Activated T-cell treated with anti-CD3 and anti-CD28 coated beads, Interleukin-2, amount 50 U/mL, for 1 hour (primary cell): ENCODE measurements around the gene RBBP8NL.
A peak's percentile ranks its signal among the peaks of the same experiment; 100 is the strongest.

Experiments
- DNase-seq: peaks from one replicate; pipeline ENCODE4 v3.0.0-alpha.2; 2020

RBBP8NL gene

DNA sequence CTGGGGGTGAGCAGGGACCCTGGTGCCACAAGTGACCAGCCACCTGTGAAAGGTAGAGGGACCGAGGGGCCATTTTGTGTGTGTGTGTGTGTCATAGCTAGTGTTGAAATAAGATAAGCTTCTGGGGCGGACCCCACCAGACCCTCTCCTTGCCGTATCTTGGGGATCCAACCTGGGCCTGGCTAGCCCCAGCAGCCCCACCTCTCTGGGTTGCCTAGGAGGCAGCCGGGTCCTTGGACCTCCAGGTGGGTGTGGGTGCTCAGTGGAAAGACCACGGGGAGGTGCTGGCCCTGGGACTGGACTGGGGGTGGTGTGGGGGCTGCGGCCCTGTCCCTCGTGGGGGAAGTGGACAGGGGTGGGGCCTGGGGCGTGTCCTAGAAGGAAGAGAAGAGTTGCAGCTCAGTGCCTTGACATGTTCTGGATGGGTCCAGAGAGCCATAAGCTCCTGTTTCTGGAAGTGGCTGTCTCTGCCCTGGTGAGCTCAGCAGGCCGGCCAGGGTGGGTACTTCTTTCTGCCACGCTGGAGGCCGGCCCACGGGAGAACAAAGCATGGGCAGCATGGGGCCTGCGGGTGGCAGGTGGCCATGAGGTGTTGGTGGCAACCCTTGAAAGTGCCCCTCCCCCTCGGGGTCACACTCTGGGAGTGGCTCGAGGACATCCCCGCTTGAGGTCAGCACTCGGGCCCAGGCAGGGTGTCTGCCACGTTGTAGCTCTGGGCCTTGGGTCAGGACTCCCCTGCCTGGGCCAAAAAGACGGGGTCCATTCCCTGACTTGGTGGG lies 8.4 kb downstream of the RBBP8NL start:
- DNase-seq = no peak

DNA sequence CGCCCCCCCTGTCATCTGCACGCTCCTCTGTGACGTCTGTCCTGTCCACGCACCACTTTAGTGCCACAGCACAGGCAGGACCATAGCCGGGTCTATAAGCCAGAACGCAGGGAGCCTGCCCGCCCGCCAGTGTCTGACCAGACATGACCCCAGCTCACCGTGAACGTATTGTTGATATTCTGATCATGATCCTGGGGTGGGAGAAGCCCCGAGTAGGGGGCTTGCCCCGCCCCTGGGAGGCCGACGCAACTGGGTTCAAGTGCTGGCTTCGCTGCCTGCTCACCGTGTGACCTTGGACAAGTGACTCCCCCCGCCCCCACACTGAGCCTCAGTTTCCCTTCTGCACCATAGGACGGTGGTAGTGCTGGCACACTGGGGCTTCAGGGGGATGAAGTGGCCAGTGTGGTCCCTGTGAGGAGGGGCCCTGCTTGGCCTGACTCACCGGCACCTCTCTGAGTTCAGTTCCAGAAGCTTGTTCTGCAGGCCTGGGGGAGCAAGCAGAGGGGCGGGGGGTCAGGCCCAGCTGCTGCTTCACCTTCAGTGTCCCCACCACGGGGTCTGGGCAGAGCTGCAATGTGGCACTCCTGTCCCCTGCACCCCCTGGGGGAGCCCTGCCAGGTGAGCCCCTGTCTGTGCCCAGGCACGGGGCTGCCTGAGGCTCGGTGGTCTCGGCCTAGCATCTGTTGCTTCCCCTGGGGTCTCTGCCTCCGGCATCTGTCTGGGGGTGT lies 9.2 kb downstream of the RBBP8NL start:
- DNase-seq = no peak

DNA sequence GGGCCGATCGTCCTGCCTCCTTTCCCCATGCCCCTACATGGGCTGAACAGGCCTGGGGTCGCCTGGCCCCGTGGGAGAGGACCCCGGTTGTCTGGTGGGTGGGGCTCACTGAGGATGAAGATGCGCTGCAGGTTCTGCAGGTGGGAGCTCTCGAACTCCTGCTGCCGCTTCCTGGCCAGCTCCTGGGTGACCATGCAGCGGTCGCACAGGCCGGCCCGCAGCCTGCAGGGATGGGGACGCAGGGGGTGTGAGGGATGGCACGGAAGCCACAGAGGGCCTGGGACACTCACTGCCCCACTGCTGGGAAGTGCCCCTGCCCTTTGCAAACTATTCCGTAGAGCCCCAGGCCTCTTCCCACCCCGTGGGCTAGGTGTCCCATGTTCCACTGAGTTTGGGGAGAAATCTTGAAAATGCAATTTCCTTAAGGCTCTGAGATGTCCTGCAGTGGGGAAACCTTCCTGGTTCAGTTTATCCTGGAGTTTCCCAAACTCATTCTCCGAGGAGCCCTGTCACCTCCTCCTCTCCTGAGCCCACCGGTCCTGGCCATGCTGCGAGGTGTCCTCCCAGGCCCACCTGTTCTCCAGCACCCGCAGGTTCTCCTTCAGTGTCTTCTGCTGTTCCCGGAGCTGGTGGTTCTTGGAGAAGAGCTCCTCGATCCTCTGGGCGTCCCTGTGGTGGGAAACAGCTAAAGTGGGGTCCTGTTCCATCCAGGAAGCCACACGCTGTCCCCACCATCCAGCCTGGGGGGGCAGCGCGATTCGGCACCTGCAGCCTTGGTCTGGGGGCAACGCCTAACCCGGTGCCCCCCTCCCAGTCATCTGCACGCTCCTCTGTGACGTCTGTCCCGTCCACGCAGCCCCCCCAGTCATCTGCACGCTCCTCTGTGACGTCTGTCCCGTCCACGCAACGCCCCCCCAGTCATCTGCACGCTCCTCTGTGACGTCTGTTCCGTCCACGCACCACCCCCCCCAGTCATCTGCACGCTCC lies 10.4 kb downstream of the RBBP8NL start:
- no peak for DNase-seq

DNA sequence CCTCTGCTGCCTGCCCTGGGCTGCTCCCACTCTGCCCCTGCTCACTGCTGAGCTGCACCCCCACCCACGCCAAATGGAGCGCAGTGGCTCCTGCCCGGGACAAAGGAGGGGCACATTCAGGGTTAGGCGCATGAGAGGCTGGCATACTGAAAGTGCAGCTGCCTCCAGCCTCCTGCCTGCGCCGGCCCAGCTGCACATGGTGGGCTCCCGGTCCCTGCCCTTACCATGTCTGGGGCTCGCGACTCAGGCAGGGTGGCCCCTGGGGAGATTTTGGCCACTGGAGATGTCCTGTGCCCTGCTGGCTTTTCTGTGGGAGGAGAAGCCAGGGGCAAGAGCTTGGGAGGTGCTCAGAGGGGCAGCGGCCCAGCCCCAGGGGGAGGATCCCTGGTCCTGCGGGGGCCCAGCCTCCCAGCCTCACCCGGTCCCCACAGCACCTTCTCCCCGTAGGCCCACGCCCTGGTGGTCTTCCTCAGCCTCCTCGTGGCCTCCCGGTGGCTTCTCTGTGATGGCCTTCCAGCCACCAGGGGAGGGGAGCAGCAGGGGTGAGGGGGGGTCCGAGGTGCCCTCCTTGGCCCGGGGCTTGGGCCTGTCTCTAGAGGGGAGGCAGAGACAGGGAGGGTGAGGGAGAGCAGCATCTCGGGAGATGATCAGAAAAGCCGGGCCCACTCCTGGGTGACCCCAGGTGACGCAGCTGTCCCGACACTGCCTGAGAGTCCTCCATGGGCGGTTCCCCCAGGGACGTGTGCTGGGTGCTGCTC lies 11.8 kb downstream of the RBBP8NL start:
- DNase-seq = no peak

GRCh38 chr20:62413896-62414481 lies 13.3 kb downstream of the RBBP8NL start:
- no peak for DNase-seq

DNA sequence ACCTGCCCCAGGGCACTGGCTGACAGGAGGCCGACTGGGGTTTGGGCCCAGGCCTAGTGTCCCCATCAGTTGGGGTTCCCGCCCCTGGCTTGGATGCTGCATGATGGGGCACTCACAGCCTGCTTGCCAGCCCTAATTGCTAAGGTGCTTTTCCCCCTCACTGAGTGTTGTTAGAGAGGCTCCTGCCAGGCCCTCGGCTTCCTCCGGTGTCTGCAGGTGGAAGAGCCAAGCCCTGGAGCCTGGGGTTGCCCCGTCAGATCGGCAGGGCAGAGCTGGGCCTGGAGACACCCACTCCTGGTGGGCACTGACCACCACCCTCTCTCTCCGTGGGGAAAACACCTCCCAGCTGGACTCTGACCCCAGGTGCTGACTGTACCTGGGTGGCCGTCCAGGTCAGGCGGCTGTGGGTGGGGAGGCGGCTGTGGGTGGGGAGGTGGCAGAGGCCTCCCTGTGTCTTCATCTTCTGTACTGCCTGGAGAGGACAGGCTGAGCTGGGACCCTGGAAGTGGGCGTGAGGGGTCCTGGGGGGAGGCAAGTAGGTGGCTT lies 14.2 kb downstream of the RBBP8NL start:
- DNase-seq = no peak

- DNase-seq = no peak
Measured at GRCh38 chr20:62412194-62413024, 14.9 kb downstream of the RBBP8NL start.

DNA sequence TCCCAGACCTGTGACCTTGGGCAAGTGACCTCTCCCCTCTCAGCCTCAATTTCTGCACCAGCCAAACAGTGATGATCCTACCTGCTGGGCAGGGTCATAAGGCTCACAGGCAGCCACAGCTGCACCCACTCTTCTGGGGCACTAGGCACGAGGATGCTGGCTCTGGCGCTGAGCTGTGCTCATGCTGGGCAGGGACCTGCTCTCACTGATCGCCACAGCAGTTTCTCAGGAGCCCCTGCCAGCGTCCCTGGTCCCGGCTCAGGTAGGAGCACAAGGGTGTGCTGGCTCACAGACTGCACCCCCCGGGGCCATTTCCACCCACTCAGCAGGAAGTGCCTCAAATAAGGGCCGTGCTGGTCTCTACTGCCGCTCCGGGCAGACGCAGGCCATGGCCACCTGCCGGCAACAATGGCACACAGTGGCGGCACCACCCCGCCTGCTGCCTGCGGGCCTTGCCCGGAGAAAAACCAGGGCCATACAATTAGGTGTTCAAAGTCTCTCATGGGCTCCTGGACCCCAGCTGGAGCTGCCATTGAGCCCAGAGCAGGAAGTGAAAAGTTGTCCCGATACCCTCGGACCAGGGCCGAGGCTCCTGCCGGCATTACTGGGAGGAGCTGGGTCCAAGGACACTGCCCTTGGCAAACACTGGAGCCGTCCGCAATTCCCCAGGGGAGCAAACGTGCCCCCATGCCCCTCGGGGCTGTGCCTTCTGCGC lies 15.7 kb downstream of the RBBP8NL start:
- no peak for DNase-seq

GRCh38 chr20:62410746-62411478 lies 16.4 kb downstream of the RBBP8NL start:
- no peak for DNase-seq

GRCh38 chr20:62409931-62410745 lies 17.2 kb downstream of the RBBP8NL start:
- peak; percentile 45 for DNase-seq

GRCh38 chr20:62409086-62409853 lies 18.1 kb downstream of the RBBP8NL start:
- DNase-seq = no peak

GRCh38 chr20:62408640-62409039 lies 18.7 kb downstream of the RBBP8NL start:
- no peak for DNase-seq

GRCh38 chr20:62408055-62408454 lies 19.3 kb downstream of the RBBP8NL start:
- no peak for DNase-seq

- peak; percentile 89 for DNase-seq
Measured at GRCh38 chr20:62407221-62407992, 19.9 kb downstream of the RBBP8NL start, which contains the start of gene CABLES2. Gene CABLES2, minus strand, starts transcription at chr20:62407285. Its CDS starts 9 bp downstream, at chr20:62407276.

DNA sequence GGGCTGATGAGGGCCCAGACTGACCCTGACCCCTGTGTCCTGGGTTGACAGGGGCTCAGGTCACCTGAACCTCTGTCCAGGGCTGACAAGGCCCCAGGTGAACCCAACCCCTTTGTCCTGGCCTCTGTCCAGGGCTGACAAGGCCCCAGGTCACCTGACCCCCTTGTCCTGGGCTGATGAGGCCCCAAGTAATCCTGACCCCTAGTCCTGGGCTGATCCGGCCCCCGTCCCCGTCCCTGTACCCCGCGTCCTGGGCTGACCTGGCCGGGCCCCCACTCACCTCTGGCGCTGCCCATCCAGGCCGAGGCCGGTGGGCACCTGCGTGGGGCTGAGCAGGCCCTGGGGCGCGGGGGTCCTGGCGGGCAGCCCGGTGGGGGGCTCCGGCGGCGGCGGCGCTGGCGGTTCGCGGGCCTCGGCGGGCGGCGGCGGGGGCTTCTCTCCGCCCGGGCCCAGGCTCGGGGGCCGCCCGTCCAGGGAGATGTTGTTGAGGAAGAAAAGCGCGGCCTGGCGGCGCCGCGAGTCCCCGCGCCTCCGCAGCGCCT lies 20.6 kb downstream of the RBBP8NL start:
- DNase-seq = no peak

- DNase-seq = no peak
Measured at GRCh38 chr20:62405981-62406513, 21.3 kb downstream of the RBBP8NL start.
